GM21390 (cell line): ENCODE data around the gene RNASE11.
A peak's percentile ranks its signal among the peaks of the same experiment; 100 is the strongest.
"Not testable (repeated sequence)": the region's sequence is repeated elsewhere in the genome, so short reads cannot be mapped to it uniquely, and the experiment has no call there.

ENCODE experiments used
- ATAC-seq: cut with Tn5 transposase; IDR thresholded peaks from one replicate; pipeline ENCODE4 v1.9.1; 2021; ENCODE audit not compliant: unreplicated experiment

Gene RNASE11

DNA sequence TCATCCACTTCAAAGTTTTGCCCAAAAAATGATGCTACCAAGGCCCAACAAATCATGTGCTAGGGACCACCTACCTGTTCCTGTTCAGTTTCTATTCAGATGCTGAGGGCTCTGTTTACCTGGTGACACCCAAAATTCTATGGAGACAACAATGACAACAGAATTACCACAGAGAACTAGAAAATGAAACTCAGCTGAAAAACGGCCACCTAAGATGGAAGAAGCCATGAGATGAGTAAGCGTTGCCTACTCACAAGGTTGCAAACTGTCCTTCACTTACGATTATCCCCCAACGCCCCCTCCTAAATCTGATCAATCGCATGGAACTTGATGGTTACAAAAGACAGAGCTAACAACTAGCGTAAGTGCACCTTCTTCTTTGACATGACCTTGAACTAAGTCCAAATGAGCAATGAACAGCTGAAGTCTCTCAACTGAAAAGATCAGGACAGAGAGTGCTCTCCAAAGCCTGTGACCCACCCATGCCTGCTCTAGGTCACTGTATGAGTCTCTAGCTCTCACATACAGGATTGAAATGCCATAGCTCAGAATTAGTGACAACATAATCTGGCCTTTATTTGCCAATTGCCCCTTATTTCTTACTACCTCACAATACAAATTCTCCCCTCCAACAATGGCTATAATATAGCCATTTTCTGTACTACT lies at the start of gene RNASE11:
TSS of gene RNASE11 (minus strand) at position 513 of the 666 bp plus-strand sequence.
- ATAC-seq = no peak

DNA sequence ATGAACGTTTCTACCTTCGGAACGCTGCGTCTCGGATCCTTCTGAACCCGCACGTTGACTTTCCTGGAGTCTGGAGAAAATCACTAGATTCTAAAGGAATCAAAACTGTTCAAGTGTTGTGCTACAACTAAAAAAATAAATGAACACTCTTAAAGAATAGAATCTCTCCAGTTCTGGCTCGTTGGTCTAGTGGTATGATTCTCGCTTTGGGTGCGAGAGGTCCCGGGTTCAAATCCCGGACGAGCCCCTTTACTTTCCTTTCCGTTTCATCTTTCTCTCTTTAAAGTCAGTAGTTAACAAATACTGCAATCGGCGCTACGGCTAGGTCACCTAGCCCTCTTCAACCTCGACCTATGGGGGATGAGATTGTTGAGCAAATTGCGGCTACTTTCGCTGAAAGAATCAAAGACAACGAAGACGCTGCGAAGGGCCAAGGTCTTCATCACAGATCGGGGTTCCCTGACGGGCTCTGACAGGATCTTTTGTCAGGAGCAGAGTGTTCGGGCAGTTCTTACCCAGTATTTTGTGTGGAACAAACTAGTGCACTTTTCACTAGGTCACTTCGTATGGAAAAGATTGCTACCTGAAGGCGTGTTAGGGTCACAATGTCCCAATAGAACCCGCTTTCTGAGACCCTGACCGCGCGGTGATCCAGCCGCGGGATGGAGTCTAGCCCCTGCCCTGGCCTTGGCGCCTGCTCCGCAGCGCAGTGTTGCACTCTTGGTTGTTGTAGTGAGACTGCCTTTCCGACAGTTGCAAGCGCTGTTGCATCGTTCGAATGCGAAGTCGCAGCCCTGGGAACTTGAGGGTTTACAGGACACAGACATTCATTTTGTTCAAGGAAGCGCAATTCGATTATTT lies 45.3 kb upstream of the RNASE11 start:
- ATAC-seq = peak; percentile 60

DNA sequence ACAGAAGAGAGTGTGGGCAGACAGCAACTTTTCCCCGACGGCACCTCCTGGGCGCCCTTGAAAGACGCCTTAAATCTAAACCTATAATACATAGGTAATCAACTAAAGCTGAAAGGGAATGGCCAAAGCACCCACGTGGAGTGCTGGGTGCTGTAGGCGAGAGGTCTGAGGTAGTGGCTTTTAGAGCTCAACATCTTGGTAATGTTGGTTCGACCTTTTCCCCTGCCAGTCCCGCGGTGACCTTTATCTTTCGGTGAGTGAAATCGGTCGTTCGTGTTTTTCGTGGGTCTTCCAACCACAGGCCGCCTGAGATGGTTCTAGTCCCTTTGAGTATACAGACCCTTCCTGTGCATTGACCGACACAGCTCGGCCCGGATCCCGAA lies 44.6 kb upstream of the RNASE11 start:
- peak; percentile 9 for ATAC-seq

DNA sequence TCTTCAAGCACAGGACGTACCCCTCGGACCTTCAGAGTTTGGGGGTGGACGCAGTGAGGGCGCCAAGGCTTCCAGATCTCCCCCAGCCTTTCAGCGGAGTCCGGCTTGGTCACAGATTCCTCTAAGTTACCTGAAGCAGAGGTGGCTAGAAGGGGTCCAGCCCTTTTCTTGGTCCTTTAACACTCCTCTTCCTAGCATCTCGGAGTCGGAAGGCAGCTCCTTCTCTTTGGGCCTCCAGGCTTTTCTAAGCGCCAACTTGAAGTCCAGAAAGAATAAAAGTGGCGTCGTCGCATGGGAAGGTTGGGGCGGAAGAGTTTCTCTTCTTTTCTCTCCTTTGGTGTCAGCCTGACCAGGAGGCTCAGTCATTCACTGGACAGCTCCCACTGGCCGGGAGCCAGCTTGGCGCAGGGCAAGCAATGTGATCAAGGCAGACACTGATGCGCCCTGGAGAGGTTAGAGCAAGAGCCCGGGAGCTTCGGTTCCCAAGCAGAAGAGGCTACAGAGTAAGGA lies 44.1 kb upstream of the RNASE11 start:
- no peak for ATAC-seq

DNA sequence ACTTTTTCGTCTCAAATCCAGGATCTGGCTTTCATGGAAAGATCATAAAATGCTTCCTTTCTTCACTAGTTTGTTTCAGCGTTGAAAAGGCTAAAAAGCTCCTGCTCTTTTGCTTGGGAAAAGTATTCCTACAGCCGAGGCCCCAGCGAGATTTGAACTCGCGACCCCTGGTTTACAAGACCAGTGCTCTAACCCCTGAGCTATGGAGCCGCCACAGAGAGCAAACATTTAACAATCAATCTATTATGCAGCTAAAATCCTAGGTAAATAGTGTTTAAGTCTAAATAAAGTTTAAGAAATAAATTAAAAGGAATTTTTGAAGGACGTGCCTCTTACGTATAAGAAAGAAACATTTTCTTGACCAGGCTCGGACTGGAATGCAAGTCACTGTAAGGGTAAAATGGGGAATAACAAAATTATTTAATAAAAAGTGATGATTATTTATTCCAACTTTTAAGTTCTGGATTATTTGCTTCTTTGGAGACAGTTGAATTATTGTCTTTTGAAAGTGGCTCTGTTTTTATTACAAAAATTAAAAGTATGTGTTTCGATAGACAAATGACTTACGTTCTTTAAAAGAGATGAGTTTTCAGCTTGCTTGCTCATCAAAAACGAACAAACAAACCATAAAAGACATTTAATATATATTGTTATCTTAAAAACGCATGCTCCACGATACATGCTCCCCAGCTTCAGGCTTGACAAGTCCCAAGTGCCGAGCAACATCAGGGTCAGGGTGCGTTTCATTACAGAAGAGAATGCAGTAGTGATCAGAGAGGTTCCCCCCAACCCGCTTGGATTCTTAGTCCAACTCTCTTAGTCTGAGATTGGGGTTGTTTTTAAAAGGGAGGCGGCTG lies 43.5 kb upstream of the RNASE11 start:
- no peak for ATAC-seq

DNA sequence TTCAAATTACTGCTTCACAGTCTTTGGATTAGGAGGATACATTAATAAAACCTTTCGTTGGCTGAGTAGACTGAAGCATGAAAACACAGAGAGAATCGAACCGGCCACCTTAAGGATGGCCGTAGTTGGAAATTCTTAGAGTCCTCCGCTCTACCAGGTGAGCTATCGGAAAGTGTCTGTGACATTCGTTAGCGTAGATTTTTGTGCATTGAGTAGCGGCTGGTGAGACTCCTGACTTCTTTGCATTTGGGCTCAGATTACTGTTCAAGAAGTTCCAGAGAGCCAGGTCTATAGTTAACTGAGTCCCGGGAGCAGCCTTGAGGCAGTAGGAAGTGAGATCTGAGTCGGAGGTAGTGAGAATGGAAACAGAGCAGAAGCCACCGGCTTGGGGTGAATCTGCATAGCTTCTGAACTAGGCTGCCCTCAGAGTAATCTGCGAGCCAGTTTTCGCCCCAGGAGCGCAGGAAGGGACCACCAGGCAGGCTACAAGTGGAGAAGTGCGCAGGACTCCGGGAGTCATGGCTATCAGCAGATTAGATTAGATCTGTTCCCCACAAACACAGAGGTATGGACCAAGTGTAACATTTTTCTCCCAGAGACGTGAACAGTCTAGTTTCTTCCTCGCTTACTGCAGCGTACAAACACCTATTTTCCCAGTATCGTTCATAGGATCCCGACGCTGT lies 42.7 kb upstream of the RNASE11 start:
- ATAC-seq = no peak

DNA sequence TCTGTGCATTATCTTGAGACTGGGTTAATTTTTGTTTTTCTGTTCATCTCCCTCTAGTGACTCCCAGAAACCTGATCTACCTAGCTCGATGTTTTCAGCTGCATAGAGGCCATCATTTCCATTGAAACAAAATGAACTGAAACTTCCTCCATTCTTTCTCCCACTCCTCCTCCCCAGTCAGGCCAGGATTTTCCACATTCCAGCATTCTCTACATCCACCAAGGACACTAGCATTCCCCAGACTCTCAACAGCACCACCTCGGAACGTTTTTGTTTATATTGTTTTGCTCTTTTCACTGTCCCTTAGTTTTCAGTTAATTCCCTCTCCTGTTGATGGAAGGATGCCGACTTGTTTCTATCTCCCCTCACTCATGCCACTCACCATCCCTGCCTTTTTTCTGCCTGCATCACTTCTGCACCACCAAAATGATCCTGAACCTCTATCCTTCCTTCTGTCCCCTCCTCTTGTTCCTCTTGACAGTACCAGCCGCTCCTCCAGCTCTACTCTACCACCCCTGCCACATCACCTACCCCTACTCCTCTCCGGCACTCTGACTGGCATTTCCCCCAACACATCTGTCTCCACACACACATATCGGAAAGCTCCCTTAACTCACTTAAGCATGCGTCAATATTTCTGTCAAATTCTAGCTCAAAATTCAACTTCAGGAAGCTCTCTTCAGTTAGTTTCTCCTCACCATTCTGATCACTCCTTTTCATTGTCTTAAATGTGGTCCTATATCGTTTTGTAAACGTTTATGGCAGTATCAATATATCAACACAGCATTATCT lies 40.5 kb upstream of the RNASE11 start:
- ATAC-seq = no peak

DNA sequence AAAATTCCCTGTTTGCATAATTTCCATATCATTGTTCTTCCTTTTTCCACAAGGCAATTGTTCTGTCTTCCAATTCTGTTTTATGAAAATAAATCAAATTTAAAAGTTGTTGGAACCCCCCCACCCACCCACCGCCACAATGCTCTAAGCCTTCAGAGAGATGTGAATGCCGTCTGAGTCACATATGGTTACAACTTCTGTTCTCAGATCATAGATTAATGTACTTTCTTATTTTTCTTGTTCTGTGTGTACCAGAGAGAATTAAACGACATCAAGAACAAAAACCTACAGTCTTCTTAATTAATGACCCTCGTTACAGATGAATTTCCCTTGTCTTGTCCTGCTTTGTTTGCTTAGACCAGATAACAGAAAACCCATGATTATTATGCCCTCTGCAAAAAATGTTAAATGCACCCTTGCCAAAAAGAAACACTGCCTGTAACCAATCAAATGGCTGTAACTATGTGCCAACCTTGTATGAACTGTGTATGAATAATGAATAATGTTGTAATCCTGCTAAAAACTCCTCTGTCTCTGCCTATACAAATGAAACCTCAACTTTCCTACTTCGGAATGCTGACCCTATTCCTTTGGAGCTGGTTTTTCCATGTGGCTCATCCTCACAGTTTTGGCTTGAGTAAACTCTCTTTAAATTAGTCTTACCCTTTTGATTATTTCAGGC lies 39.7 kb upstream of the RNASE11 start:
- no peak for ATAC-seq

DNA sequence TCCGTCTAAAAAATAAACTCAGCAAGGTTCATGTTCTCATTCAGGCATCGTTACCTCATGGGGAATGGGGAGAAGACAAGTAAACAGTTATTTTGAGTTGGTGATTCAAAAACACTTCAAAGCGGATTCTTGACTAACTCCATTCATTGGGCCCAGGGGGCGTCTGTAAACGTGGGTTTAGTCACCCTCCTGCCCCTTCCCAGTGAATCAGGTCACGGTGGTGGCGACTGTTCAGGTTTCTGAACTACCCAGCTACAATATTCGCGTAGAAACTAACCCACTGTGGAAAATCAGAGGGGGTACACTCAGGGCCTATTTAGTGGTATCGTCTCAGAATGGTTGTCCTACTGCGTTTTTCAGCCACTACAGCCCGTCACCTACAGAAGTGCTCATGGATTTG lies 38.5 kb upstream of the RNASE11 start:
- no peak for ATAC-seq

DNA sequence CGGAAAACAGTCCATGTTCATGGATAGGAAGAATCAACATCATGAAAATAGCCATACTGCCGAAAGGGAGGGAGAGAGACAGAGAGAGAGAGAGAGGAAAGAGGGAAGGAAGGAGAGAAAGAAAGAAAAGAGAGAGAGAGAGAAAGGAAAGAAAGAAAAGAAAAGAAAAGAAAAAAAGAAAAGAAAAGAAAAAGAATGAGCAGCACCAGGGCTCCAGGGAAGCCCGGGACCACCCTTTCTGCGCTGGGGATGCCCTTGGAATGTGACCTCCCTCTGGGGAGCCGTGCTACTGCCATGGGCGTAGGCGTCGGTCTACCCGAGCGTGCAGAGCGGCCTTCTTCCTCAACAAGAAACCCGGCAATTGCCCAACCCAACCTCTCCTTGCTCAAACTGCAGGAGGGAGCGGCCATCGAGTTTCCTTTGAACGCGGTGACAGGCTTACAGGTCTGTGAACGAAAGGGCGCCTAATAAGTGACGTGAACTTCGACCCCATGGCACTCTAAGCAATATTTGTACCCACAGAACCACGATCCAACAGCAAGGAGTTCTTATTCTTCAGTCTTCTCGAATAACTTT lies 36.8 kb upstream of the RNASE11 start:
- ATAC-seq = no peak

DNA sequence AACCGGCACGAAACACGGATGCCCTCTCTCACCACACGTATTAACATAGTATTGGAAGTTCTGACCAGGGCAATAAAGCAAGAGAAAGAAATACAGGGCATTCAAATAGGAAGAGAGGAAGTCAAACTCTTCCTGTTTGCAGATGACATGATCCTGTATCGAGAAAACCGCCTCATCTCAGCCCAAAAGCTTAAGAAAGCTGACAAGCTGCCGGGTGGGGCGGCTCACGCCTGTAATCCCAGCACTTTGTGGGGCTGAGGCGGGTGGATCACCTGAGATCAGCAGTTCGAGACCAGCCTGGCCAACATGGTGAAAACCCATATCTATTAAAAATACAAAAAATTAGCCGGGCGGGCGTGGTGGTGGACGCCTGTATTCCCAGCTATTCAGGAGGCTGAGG lies 36.0 kb upstream of the RNASE11 start:
- ATAC-seq = no peak

DNA sequence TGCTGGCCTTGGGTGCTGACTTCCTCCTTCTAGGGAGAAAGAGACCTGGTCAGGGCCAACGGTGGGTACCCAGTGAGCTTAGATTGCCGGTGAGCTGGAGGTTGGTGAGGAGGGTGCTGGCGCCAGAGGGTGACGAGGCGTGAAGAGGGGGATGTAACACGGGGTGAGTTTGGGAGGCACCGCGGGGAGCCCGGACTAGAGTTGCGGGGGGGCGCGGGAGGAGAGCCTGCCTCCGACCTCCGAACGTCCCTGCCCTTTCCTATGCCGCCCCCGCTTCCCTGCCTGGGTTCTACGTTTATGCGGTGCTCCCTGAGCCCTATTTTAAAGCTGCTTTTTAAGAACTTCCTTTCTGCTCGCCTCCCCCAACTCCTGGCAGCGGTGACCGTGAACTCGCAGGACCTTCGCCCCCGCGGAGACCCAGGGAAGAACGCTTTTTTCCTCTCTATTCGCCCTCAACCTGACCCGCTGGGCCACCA lies 35.1 kb upstream of the RNASE11 start:
- no peak for ATAC-seq

DNA sequence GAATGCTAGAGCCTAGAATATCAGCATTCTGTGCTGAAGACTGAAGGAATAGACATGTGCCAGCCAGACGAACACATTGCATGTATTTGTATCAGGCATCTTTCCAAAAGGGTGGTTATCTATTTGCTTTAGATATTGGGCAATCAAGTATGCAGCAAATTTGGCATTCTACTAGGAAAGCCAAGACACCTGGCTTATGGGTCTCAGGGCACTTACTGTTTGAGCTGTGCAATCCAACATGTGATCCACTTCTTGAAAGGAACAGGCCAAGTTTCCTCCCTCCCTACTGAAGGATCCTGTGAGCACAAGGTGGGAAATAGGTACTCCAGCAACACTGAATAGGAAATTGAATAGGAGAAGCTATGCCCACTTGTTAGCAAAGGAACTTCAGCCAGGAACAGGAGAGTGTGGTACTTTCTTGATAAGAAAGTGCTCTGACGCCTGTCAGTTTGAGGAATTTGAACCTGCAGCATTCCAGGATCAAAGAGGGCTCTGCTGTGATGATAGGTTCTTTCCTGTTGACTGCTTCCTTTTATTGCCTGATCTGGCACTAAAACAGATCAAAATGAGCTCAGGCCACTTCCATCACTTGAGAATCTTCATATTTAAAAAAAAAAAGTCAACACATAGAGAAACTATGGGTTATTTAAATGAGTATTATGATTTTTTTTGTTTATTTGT lies 33.1 kb upstream of the RNASE11 start:
- no peak for ATAC-seq

DNA sequence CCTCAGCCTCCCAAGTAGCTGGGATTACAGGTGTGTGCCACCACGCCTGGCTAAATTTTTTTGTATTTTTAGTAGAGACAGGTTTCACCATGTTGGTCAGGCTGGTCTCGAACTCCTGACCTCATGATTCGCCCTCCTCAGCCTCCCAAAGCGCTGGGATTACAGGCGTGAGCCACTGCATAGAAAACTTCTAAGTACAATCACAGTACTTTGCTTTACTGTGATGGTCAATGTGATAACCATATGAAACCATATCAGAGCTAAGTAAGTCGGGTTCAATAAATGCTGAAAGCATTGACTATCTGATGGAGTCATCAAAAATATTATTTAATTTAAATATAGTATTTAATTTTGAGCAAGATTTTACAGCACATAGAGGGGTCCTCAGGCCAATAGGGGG lies 31.9 kb upstream of the RNASE11 start:
- not testable (repeated sequence) for ATAC-seq

DNA sequence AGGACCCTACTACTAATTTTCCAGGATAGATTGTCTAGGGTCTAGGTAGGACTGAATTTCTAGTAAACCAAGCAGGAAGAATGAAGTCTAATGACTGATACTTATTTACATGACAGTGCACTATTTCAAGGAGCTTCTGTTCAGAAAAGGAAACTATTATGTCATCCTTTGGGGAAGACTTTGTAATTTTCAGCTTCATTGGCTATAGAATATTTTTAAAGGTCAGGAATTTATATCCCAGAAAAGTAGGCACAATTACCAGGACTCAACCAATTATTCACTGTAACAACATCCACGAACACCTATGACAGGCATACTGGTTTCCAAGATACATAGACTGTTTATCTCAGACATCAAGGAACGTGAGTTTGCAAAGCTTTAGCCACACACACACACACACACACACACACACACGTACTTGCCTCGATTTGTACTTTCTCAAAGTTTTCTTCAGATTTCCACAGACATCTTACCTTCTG lies 30.5 kb upstream of the RNASE11 start:
- ATAC-seq = no peak

DNA sequence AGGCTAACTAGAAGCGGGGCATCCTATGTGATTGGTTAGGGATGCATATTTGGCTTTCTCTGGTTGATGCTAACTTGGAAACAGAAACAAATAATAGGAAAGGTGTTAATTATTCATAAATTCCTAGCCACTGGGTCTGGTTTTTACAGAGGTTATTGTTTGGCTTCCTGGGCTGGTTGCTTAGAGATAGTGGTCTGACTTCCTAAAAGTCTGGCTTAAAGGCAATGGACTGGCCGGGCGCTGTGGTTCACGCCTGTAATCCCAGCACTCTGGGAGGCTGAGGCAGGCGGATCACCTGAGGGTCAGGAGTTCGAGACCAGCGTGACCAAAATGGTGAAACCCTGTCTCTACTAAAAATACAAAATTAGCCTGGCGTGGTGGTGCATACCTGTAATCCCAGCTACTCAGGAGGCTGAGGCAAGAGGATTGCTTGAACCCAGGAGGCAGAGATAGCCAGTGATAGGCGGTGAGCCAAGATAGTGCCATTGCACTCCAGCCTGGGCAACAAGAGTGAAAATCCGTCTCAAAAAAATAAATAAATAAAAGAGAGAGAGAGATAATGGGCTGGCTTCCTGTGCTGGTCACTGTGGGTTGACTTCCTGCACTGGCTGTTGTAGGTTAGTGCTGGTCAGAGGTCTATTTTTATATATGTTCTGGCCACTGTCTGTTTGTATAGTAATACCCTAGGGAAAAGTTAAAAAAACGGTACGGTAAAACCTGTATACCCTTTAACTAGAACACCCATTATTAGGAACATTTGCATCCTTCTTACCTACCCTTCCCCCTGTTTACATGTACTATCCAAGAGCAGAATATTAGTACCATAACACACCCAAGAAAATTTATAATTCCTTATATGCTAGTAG lies 29.6 kb upstream of the RNASE11 start:
- ATAC-seq = peak; percentile 21

DNA sequence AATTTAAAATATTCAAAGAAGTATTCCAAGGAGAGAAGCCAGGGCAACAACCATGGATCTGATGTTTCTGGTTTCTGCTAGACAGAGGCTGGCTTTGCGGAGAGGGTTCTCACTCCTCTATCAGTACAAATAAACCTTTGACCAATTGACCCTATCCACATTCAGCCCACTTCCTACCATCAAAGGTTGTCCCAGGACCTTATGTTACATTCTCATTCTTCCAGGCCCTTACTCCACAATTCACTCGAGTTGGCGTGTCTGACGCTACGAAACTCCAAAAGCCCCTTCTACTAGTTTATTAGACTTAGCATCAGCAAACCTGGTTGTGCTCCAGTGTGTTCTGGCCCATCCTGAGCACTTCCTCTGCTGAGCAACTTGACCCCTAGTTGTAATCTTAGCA lies 28.2 kb upstream of the RNASE11 start:
- no peak for ATAC-seq
